HL-60 (cell line): ENCODE measurements around the gene RAD51.

Experiments
- DNase-seq, 2 experiments: peaks; one replicate each; pipeline ENCODE4 v3.0.0-alpha.2; 2010 to 2020; ENCODE audit warnings: low read depth in 1 of 2, low spot score in 1 of 2
- H3K27ac ChIP-seq: fragments of 250-450 bp; sonication (Bioruptor Pico); replicated peaks from 2 replicates; pipeline ENCODE4 v1.5.1; 2020; ENCODE audit warnings: mild to moderate bottlenecking, moderate library complexity
- H3K27me3 ChIP-seq: fragments of 250-450 bp; sonication (Bioruptor Pico); 2 replicates; pipeline ENCODE4 v1.5.1; 2021; ENCODE audit warnings: mild to moderate bottlenecking, moderate library complexity; ENCODE audit not compliant: insufficient read depth, poor library complexity, severe bottlenecking
- H3K4me3 ChIP-seq: replicated peaks from 2 replicates; pipeline ENCODE4 v1.5.1; 2011; ENCODE audit warnings: mild to moderate bottlenecking, control low read depth, low read length; ENCODE audit not compliant: insufficient read depth
- CTCF ChIP-seq: IDR thresholded peaks from one replicate; pipeline ENCODE4 v1.5.1; 2011; ENCODE audit warnings: low read length, control low read depth, inconsistent platforms; ENCODE audit not compliant: insufficient read depth
- GABPA ChIP-seq: IDR thresholded peaks from 2 replicates; pipeline ENCODE4 v1.6.1; 2012; ENCODE audit warnings: low read depth
- POLR2AphosphoS5 ChIP-seq: IDR thresholded peaks from 2 replicates; pipeline ENCODE4 v1.6.1; 2012; ENCODE audit warnings: low read depth
- REST ChIP-seq: IDR thresholded peaks from 2 replicates; pipeline ENCODE4 v1.6.1; 2012; ENCODE audit warnings: low read depth; ENCODE audit not compliant: insufficient replicate concordance
- SPI1 ChIP-seq: IDR thresholded peaks from 2 replicates; pipeline ENCODE4 v1.6.1; 2012; ENCODE audit warnings: low read depth, mild to moderate bottlenecking, borderline replicate concordance

The RAD51 gene

DNA sequence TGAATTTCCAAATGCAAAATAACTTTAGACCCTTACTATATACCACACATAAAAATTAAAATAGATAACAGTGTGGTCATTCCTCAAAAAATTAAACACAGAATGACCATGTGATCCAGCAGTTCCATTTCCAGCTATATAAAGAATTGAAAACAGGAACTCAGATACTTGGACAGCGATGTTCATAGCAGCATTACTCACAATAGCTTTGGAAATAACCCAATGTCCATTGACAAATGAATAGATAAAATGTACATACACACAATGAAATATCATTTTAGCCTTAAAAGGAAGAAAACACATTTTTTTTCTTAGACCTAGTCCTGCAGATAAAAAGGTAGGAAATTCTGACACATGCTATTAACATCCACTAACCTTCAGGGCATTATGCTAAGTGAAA, 26.7 kb downstream of the RAD51 start:
- Histone ChIP-seq H3K27me3 (no peaks in the 10 kb centered on the region), H3K27ac (no peak overlapping the region), H3K4me3 (no peak overlapping the region)
- no peak for TF ChIP-seq REST
- TF ChIP-seq SPI1, result no peak
- no peak for TF ChIP-seq CTCF
- no peak for TF ChIP-seq GABPA
- no peak for TF ChIP-seq POLR2AphosphoS5
- DNase-seq, result no peak

DNA sequence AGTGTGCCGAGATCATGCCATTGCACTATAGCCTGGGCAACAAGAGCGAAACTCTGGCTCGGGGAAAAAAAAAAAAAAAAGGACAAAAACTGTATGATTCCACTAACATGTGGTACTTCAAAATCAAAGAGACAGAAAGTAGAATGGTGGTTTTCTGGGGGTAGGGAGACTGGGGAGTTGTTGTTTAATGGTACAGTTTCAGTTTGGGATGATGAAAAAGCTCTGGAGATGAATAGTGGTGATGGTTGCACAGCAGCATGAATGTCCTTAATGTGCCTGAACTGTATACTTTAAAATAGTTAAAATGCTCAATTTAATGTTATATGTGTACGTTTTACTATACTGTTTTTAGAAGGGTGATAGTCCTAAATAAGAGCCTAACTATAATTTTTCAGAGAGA, 27.4 kb downstream of the RAD51 start:
- no peak for DNase-seq
- Histone ChIP-seq H3K27ac (no peak overlapping the region), H3K4me3 (no peak overlapping the region), H3K27me3 (no peaks in the 10 kb centered on the region)
- no peak for TF ChIP-seq SPI1
- TF ChIP-seq CTCF, result no peak
- TF ChIP-seq POLR2AphosphoS5, result no peak
- no peak for TF ChIP-seq REST
- no peak for TF ChIP-seq GABPA

GRCh38 chr15:40722934-40723333, 28.0 kb downstream of the RAD51 start:
- no peak overlapping the region for H3K27ac ChIP-seq
- TF ChIP-seq POLR2AphosphoS5 (no peak), REST (no peak), SPI1 (no peak), CTCF (no peak), GABPA (no peak)
- no peak overlapping the region for H3K4me3 ChIP-seq
- H3K27me3 ChIP-seq, result no peaks in the 10 kb centered on the region
- DNase-seq, result no peak
